Limb (tissue), 2 donors: ENCODE results near the gene SPATC1L.
"Not testable (repeated sequence)": the region's sequence is repeated elsewhere in the genome, so short reads cannot be mapped to it uniquely, and the experiment has no call there.

ENCODE experiments used
- DNase-seq, 2 donors: peaks; one replicate each; pipeline ENCODE4 v3.0.0-alpha.2; 2016; ENCODE audit errors: extremely low spot score in 2 of 2

SPATC1L gene

GRCh38 chr21:46183910-46184624 lies at the start of gene SPATC1L:
TSS of gene SPATC1L (minus strand) at chr21:46184459. CDS start at chr21:46182816, 1,643 bp downstream.
- DNase-seq = peak; percentile 42 to 67

- no peak for DNase-seq
Measured at GRCh38 chr21:46229923-46230260, 45.6 kb upstream of the SPATC1L start.

- DNase-seq = peak in 1 of 2 donors; percentile 10
Measured at GRCh38 chr21:46229133-46229922, 45.1 kb upstream of the SPATC1L start.

- DNase-seq = peak; percentile 95 to 98
Measured at GRCh38 chr21:46228345-46229051, 44.2 kb upstream of the SPATC1L start, which contains the start of gene LSS. TSS of gene LSS (minus strand) at chr21:46228774. CDS start at chr21:46228745, 29 bp downstream.

- peak in 1 of 2 donors; percentile 30 for DNase-seq
Measured at GRCh38 chr21:46227811-46228344, 43.6 kb upstream of the SPATC1L start.

GRCh38 chr21:46226920-46227599 lies 42.8 kb upstream of the SPATC1L start:
- DNase-seq = peak in 1 of 2 donors; percentile 25

GRCh38 chr21:46226146-46226545 lies 41.9 kb upstream of the SPATC1L start:
- peak in 1 of 2 donors; percentile 14 for DNase-seq

- not testable (repeated sequence) for DNase-seq
Measured at GRCh38 chr21:46223661-46224060, 39.4 kb upstream of the SPATC1L start.

GRCh38 chr21:46223217-46223616 lies 39.0 kb upstream of the SPATC1L start:
- peak in 1 of 2 donors; percentile 6 for DNase-seq

GRCh38 chr21:46222436-46223116 lies 38.3 kb upstream of the SPATC1L start:
- DNase-seq = peak in 1 of 2 donors; percentile 29

GRCh38 chr21:46221664-46222435 lies 37.6 kb upstream of the SPATC1L start:
- peak in 1 of 2 donors; percentile 21 for DNase-seq

- DNase-seq = no peak
Measured at GRCh38 chr21:46220847-46221246, 36.6 kb upstream of the SPATC1L start.

- DNase-seq = peak in 1 of 2 donors; percentile 6
Measured at GRCh38 chr21:46220275-46220810, 36.1 kb upstream of the SPATC1L start.

GRCh38 chr21:46219591-46220239 lies 35.5 kb upstream of the SPATC1L start:
- peak in 1 of 2 donors; percentile 34 for DNase-seq

GRCh38 chr21:46218906-46219590 lies 34.8 kb upstream of the SPATC1L start:
- peak in 1 of 2 donors; percentile 25 for DNase-seq

- DNase-seq = peak in 1 of 2 donors; percentile 22
Measured at GRCh38 chr21:46217511-46218196, 33.4 kb upstream of the SPATC1L start.

GRCh38 chr21:46216132-46216747 lies 32.0 kb upstream of the SPATC1L start:
- DNase-seq = peak in 1 of 2 donors; percentile 20
